SK-N-SH treated with all-trans-retinoic acid at 6 μM for 48 hours (cell line): ENCODE data around the gene ACSL1.

ENCODE experiments used
- ATAC-seq: fragments of 200-7000 bp; cut with Tn5 transposase; 3 replicates; pipeline ENCODE4 v1.9.1; 2020; ENCODE audit warnings: mild to moderate bottlenecking, moderate library complexity
- ARNTL ChIP-seq: fragments of 450-650 bp; formaldehyde crosslinking; IDR thresholded peaks from 2 replicates; pipeline ENCODE4 v1.5.0; 2020; ENCODE audit warnings: low read depth, mild to moderate bottlenecking, moderate library complexity, borderline replicate concordance
- BACH2 ChIP-seq: fragments of 250-450 bp; sonication (Bioruptor Pico); IDR thresholded peaks from 2 replicates; pipeline ENCODE4 v1.9.0; 2021; ENCODE audit warnings: mild to moderate bottlenecking, borderline replicate concordance
- CREB5 ChIP-seq: fragments of 250-450 bp; sonication (Bioruptor Pico); IDR thresholded peaks from 2 replicates; pipeline ENCODE4 v1.5.1; 2020; ENCODE audit warnings: low read depth, mild to moderate bottlenecking, moderate library complexity
- CSDC2 ChIP-seq: fragments of 250-450 bp; sonication (Bioruptor Pico); IDR thresholded peaks from 2 replicates; pipeline ENCODE4 v1.5.0; 2020; ENCODE audit warnings: mild to moderate bottlenecking, moderate library complexity
- CSRNP3 ChIP-seq: fragments of 250-450 bp; sonication (Bioruptor Pico); IDR thresholded peaks from 2 replicates; pipeline ENCODE4 v1.5.1; 2021; ENCODE audit warnings: mild to moderate bottlenecking, moderate library complexity
- ESRRG ChIP-seq: fragments of 250-450 bp; sonication (Bioruptor Pico); IDR thresholded peaks from 2 replicates; pipeline ENCODE4 v1.6.1; 2021; ENCODE audit warnings: mild to moderate bottlenecking
- GLIS3 ChIP-seq: fragments of 250-450 bp; sonication (Bioruptor Pico); IDR thresholded peaks from 2 replicates; pipeline ENCODE4 v1.5.0; 2020; ENCODE audit warnings: mild to moderate bottlenecking, moderate library complexity
- OSR1 ChIP-seq: fragments of 250-450 bp; sonication (Bioruptor Pico); IDR thresholded peaks from 2 replicates; pipeline ENCODE4 v1.8.0; 2022; ENCODE audit warnings: moderate library complexity, mild to moderate bottlenecking, inconsistent platforms
- POU6F1 ChIP-seq: fragments of 250-450 bp; sonication (Bioruptor Pico); IDR thresholded peaks from 2 replicates; pipeline ENCODE4 v1.8.0; 2021; ENCODE audit warnings: low read depth, mild to moderate bottlenecking, moderate library complexity, borderline replicate concordance
- PPARA ChIP-seq: fragments of 250-450 bp; sonication (Bioruptor Pico); IDR thresholded peaks from 2 replicates; pipeline ENCODE4 v1.5.0; 2020; ENCODE audit warnings: mild to moderate bottlenecking, borderline replicate concordance
- RARB ChIP-seq: fragments of 250-450 bp; sonication (Bioruptor Pico); IDR thresholded peaks from 2 replicates; pipeline ENCODE4 v1.8.0; 2021; ENCODE audit warnings: mild to moderate bottlenecking, moderate library complexity
- SNAI2 ChIP-seq: fragments of 250-450 bp; sonication (Bioruptor Pico); IDR thresholded peaks from 2 replicates; pipeline ENCODE4 v1.5.0; 2020; ENCODE audit warnings: mild to moderate bottlenecking, moderate library complexity
- TCF4 ChIP-seq: fragments of 250-450 bp; sonication (Bioruptor Pico); IDR thresholded peaks from 2 replicates; pipeline ENCODE4 v1.8.0; 2021; ENCODE audit warnings: mild to moderate bottlenecking, moderate library complexity, borderline replicate concordance
- TOX ChIP-seq: fragments of 250-450 bp; sonication (Bioruptor Pico); IDR thresholded peaks from 2 replicates; pipeline ENCODE4 v1.8.0; 2021; ENCODE audit warnings: mild to moderate bottlenecking, moderate library complexity, borderline replicate concordance
- TSHZ2 ChIP-seq: fragments of 250-450 bp; sonication (Bioruptor Pico); IDR thresholded peaks from 2 replicates; pipeline ENCODE4 v1.5.0; 2020; ENCODE audit warnings: mild to moderate bottlenecking, moderate library complexity
- ZC3H10 ChIP-seq: fragments of 250-450 bp; sonication (Bioruptor Pico); IDR thresholded peaks from 2 replicates; pipeline ENCODE4 v1.5.1; 2021; ENCODE audit warnings: mild to moderate bottlenecking, moderate library complexity
- ZFP3 ChIP-seq: fragments of 250-450 bp; sonication (Bioruptor Pico); IDR thresholded peaks from 2 replicates; pipeline ENCODE4 v1.5.0; 2020; ENCODE audit warnings: mild to moderate bottlenecking, moderate library complexity
- ZFP30 ChIP-seq: fragments of 450-650 bp; formaldehyde crosslinking; IDR thresholded peaks from 2 replicates; pipeline ENCODE4 v1.5.0; 2022; ENCODE audit warnings: mild to moderate bottlenecking, moderate library complexity
- ZNF565 ChIP-seq: fragments of 450-650 bp; formaldehyde crosslinking; conservative IDR thresholded peaks from 2 replicates; pipeline ENCODE4 v1.5.0; 2020; ENCODE audit warnings: low read depth, mild to moderate bottlenecking, moderate library complexity
- ZNF70 ChIP-seq: fragments of 450-650 bp; formaldehyde crosslinking; IDR thresholded peaks from 2 replicates; pipeline ENCODE4 v1.5.0; 2020; ENCODE audit warnings: mild to moderate bottlenecking, moderate library complexity
- ZNF8 ChIP-seq: fragments of 450-650 bp; formaldehyde crosslinking; IDR thresholded peaks from 2 replicates; pipeline ENCODE4 v1.5.0; 2020; ENCODE audit warnings: mild to moderate bottlenecking, moderate library complexity

The ACSL1 gene

GRCh38 chr4:184824081-184824775 lies 1.5 kb downstream of the ACSL1 start (continued):
- TF ChIP-seq TSHZ2 (CRISPR knock-in tag), result no peak
- no peak for TF ChIP-seq ZNF8 (CRISPR knock-in tag)

- no peak for TF ChIP-seq TOX
- TF ChIP-seq BACH2 (CRISPR knock-in tag), result no peak
- TF ChIP-seq ZC3H10 (CRISPR knock-in tag), result no peak
- no peak for TF ChIP-seq POU6F1 (CRISPR knock-in tag)
- TF ChIP-seq CREB5 (CRISPR knock-in tag), result no peak
- TF ChIP-seq CSDC2 (CRISPR knock-in tag), result no peak
- no peak for TF ChIP-seq ZFP30 (CRISPR knock-in tag)
- no peak for TF ChIP-seq TCF4 (CRISPR knock-in tag)
- no peak for TF ChIP-seq ZFP3 (CRISPR knock-in tag)
- no peak for TF ChIP-seq PPARA (CRISPR knock-in tag)
- no peak for TF ChIP-seq OSR1 (CRISPR knock-in tag)
- TF ChIP-seq TSHZ2 (CRISPR knock-in tag), result no peak
- TF ChIP-seq ZNF565, result no peak
- TF ChIP-seq ARNTL (CRISPR knock-in tag), result no peak
- no peak for TF ChIP-seq RARB
- no peak for TF ChIP-seq GLIS3
- no peak for TF ChIP-seq SNAI2 (CRISPR knock-in tag)
Measured at GRCh38 chr4:184823014-184823413, 2.8 kb downstream of the ACSL1 start.

GRCh38 chr4:184822356-184822755 lies 3.4 kb downstream of the ACSL1 start:
- no peak for ATAC-seq
- TF ChIP-seq ZFP30 (CRISPR knock-in tag), result no peak

More at GRCh38 chr4:184823014-184823413, 2.8 kb downstream of the ACSL1 start:
- no peak for ATAC-seq

GRCh38 chr4:184821242-184821641 lies 4.5 kb downstream of the ACSL1 start:
- ATAC-seq, result no peak
- TF ChIP-seq TSHZ2 (CRISPR knock-in tag) (no peak), GLIS3 (no peak), ZFP3 (CRISPR knock-in tag) (no peak), ZNF8 (CRISPR knock-in tag) (no peak), SNAI2 (CRISPR knock-in tag) (no peak), ZNF70 (CRISPR knock-in tag) (no peak), RARB (no peak), TCF4 (CRISPR knock-in tag) (no peak), POU6F1 (CRISPR knock-in tag) (no peak), TOX (no peak), CSRNP3 (CRISPR knock-in tag) (no peak), ESRRG (CRISPR knock-in tag) (no peak)
